HL-60 (cell line): Measurements from ENCODE around the gene PLEKHG3.

ENCODE experiments used
- GABPA ChIP-seq: IDR thresholded peaks from 2 replicates; pipeline ENCODE4 v1.6.1; 2012; ENCODE audit warnings: low read depth
- POLR2AphosphoS5 ChIP-seq: IDR thresholded peaks from 2 replicates; pipeline ENCODE4 v1.6.1; 2012; ENCODE audit warnings: low read depth
- SPI1 ChIP-seq: IDR thresholded peaks from 2 replicates; pipeline ENCODE4 v1.6.1; 2012; ENCODE audit warnings: low read depth, mild to moderate bottlenecking, borderline replicate concordance
- TF ChIP-seq, protein P1 (sequence below): IDR thresholded peaks from one replicate; pipeline ENCODE4 v1.5.1; 2011; ENCODE audit warnings: low read length, control low read depth, inconsistent platforms; ENCODE audit not compliant: insufficient read depth

DNA sequence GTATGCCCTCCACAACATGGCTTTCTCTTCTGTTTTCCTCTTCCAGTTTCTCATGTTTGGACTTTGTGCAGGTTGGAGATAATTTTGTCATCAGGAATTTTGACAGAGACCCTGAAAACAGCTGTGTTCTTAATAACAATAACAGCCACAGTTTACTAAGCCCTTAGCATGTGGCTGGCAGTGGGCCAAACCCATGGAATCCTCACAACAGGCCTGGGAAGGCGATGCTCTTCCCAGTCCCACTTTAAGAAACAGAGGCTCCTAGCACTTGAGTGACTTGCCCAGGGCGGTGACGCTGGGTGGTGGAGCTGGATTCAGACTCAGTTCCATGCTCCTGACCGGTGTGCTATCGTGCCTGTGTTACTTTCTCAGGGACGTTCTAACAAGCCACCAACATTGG, 20.1 kb upstream of the PLEKHG3 start:
- TF ChIP-seq, protein P1, sequence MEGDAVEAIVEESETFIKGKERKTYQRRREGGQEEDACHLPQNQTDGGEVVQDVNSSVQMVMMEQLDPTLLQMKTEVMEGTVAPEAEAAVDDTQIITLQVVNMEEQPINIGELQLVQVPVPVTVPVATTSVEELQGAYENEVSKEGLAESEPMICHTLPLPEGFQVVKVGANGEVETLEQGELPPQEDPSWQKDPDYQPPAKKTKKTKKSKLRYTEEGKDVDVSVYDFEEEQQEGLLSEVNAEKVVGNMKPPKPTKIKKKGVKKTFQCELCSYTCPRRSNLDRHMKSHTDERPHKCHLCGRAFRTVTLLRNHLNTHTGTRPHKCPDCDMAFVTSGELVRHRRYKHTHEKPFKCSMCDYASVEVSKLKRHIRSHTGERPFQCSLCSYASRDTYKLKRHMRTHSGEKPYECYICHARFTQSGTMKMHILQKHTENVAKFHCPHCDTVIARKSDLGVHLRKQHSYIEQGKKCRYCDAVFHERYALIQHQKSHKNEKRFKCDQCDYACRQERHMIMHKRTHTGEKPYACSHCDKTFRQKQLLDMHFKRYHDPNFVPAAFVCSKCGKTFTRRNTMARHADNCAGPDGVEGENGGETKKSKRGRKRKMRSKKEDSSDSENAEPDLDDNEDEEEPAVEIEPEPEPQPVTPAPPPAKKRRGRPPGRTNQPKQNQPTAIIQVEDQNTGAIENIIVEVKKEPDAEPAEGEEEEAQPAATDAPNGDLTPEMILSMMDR = no peak
- no peak for TF ChIP-seq POLR2AphosphoS5
- TF ChIP-seq SPI1 = no peak
- TF ChIP-seq GABPA = no peak
